Frontal cortex (tissue), 4 donors: ENCODE data around the gene SYT7. TPM values are rescaled to one million over a fixed set of nuclear protein-coding genes. Genes with fewer than 3 reads are reported as not detected.
"Not testable (repeated sequence)": the region's sequence is repeated elsewhere in the genome, so short reads cannot be mapped to it uniquely, and the experiment has no call there.

Experiments
- DNase-seq, 2 donors: peaks; one replicate each; pipeline ENCODE4 v3.0.0; 2012; ENCODE audit warnings: low spot score in 2 of 2
- FAIRE-seq: peaks from 2 replicates; lab custom pipeline; 2012; peaks lifted over from hg19 to GRCh38; lab: Jason Lieb, UNC
- total RNA-seq: library from RNA; depleted of rRNA; stranded (reverse); fragments of >200 nt; gene quantifications from one replicate; pipeline ENCODE4 v1.2.3, GENCODE V29; 2014
- donor health status: control.
- donor health status: control.
- donor health status: control.

SYT7 gene
- total RNA-seq, 1 donor from 2014 or later = 14.7 TPM

GRCh38 chr11:61486779-61487178, 94.1 kb downstream of the SYT7 start:
- no peak for FAIRE-seq
- DNase-seq = no peak

GRCh38 chr11:61486011-61486620, 94.8 kb downstream of the SYT7 start:
- FAIRE-seq (no peak), DNase-seq (peak in 1 of 2 donors; percentile 5)

- FAIRE-seq = no peak
- peak in 1 of 2 donors; percentile 2 for DNase-seq
Measured at GRCh38 chr11:61485080-61485479, 95.8 kb downstream of the SYT7 start.

GRCh38 chr11:61484541-61484940, 96.3 kb downstream of the SYT7 start:
- FAIRE-seq (no peak), DNase-seq (peak in 1 of 2 donors; percentile 8)

- peak in 1 of 2 donors; percentile 22 for DNase-seq
Measured at GRCh38 chr11:61482513-61482912, 98.4 kb downstream of the SYT7 start.

GRCh38 chr11:61481806-61482205, 99.1 kb downstream of the SYT7 start:
- DNase-seq = peak in 1 of 2 donors; percentile 4
- FAIRE-seq = no peak

More at GRCh38 chr11:61482513-61482912, 98.4 kb downstream of the SYT7 start:
- no peak for FAIRE-seq

GRCh38 chr11:61480994-61481335, 99.9 kb downstream of the SYT7 start:
- FAIRE-seq = no peak
- peak in 1 of 2 donors; percentile 51 for DNase-seq

- FAIRE-seq (no peak), DNase-seq (peak in 1 of 2 donors; percentile 21)
Measured at GRCh38 chr11:61480261-61480993, 100.4 kb downstream of the SYT7 start.

- FAIRE-seq, DNase-seq: not testable (repeated sequence)
Measured at GRCh38 chr11:61479360-61480058, 101.4 kb downstream of the SYT7 start.

GRCh38 chr11:61477727-61478148, 103.1 kb downstream of the SYT7 start:
- no peak for FAIRE-seq
- peak in 1 of 2 donors; percentile 68 for DNase-seq

GRCh38 chr11:61477126-61477525, 103.8 kb downstream of the SYT7 start:
- FAIRE-seq = no peak
- DNase-seq = peak in 1 of 2 donors; percentile 1

- no peak for FAIRE-seq
- no peak for DNase-seq
Measured at GRCh38 chr11:61476371-61476770, 104.5 kb downstream of the SYT7 start.

GRCh38 chr11:61475433-61475832, 105.4 kb downstream of the SYT7 start:
- DNase-seq (no peak), FAIRE-seq (no peak)

GRCh38 chr11:61474013-61474643, 106.7 kb downstream of the SYT7 start:
- no peak for FAIRE-seq
- DNase-seq = no peak

GRCh38 chr11:61473370-61474012, 107.4 kb downstream of the SYT7 start:
- no peak for FAIRE-seq
- no peak for DNase-seq

GRCh38 chr11:61472868-61473267, 108.0 kb downstream of the SYT7 start:
- DNase-seq (no peak), FAIRE-seq (no peak)

- no peak for DNase-seq
- no peak for FAIRE-seq
Measured at GRCh38 chr11:61472282-61472681, 108.6 kb downstream of the SYT7 start.

- FAIRE-seq (no peak), DNase-seq (no peak)
Measured at GRCh38 chr11:61468002-61468401, 112.9 kb downstream of the SYT7 start.

GRCh38 chr11:61467602-61468001, 113.3 kb downstream of the SYT7 start:
- FAIRE-seq, DNase-seq: not testable (repeated sequence)
